DMS79 treated with DMSO at 0.1 percent for 48 hours (cell line): ENCODE data around the gene DEPP1.
A peak's percentile ranks its signal among the peaks of the same experiment; 100 is the strongest.
"Not testable (repeated sequence)": the region's sequence is repeated elsewhere in the genome, so short reads cannot be mapped to it uniquely, and the experiment has no call there.

ENCODE experiments used
- DNase-seq: peaks from one replicate; lab custom pipeline; 2025; lab: John Stamatoyannopoulos, UW

The DEPP1 gene

GRCh38 chr10:44978570-44979280 is at the start of gene DEPP1:
Gene DEPP1 (minus strand): TSS chr10:44978809. CDS start chr10:44978030, 779 bp downstream.
- peak; percentile 66 for DNase-seq

GRCh38 chr10:45023426-45023825 is 44.8 kb upstream of the DEPP1 start:
- no peak for DNase-seq

- no peak for DNase-seq
Measured at GRCh38 chr10:45015590-45015989, 37.0 kb upstream of the DEPP1 start.

DNA sequence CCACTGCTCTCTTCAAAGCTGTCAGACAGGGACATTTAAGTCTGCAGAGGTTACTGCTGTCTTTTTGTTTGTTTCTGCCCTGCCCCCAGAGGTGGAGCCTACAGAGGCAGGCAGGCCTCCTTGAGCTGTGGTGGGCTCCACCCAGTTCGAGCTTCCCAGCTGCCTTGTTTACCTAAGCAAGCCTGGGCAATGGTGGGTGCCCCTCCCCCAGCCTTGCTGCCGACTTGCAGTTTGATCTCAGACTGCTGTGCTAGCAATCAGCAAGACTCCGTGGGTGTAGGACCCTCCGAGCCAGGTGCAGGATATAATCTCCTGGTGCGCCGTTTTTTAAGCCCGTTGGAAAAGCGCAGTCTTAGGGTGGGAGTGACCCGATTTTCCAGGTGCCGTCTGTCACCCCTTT is 35.9 kb upstream of the DEPP1 start:
- DNase-seq = not testable (repeated sequence)

GRCh38 chr10:45008524-45009161 is 30.0 kb upstream of the DEPP1 start:
- peak; percentile 55 for DNase-seq

DNA sequence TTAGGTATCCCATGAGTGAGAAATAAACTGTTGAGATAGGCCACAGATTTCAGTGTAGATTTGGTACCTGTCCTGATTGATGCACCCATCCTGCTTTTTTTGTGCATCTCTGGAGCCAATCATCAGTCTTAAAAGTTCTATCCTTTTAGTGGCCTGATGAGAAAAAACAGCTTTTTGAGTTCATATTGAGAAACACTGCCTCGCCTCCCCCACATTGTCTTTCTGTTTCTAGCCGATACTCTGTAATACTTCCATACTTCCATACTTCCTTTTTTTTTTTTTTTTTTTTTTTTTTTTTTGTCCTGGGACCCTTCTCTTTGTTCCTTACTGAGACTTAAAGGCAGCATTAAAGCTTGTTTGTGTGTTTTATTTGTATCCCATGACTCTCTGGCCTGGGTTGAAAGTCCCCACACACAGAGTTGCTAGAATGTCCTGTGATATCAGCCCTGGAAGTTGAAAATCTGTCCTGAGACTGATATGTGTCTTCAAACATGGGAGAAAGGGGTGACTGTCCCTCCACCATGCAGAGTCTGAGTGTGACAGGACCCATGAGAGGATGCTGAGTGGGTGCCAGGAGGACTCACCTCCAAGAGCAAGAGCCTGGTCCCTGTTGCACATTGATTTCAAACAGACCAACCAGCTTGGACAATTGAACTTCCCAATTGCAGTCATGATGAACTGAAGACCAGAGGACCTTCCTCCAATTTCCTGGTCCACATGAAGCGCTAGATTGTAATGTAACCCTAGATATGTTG is 27.8 kb upstream of the DEPP1 start:
- no peak for DNase-seq

GRCh38 chr10:45005284-45005683 is 26.7 kb upstream of the DEPP1 start:
- no peak for DNase-seq

GRCh38 chr10:45004661-45005060 is 26.1 kb upstream of the DEPP1 start:
- DNase-seq = no peak

DNA sequence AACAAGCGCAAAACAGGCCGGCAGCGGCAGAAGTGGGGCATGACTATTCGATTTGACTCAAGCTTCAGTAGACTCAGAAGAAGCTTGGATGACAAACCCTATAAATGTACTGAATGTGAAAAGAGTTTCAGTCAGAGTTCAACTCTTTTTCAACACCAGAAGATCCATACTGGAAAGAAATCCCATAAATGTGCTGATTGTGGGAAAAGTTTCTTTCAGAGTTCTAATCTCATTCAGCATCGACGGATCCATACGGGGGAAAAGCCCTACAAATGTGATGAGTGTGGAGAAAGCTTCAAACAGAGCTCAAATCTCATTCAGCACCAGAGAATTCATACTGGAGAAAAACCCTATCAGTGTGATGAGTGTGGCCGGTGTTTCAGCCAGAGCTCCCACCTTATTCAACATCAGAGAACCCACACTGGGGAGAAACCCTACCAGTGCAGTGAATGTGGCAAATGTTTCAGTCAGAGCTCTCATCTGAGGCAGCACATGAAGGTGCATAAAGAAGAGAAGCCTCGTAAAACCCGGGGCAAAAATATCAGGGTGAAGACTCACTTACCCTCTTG is 24.9 kb upstream of the DEPP1 start:
- no peak for DNase-seq

- DNase-seq = peak; percentile 7
Measured at GRCh38 chr10:45001381-45002148, 23.0 kb upstream of the DEPP1 start.

DNA sequence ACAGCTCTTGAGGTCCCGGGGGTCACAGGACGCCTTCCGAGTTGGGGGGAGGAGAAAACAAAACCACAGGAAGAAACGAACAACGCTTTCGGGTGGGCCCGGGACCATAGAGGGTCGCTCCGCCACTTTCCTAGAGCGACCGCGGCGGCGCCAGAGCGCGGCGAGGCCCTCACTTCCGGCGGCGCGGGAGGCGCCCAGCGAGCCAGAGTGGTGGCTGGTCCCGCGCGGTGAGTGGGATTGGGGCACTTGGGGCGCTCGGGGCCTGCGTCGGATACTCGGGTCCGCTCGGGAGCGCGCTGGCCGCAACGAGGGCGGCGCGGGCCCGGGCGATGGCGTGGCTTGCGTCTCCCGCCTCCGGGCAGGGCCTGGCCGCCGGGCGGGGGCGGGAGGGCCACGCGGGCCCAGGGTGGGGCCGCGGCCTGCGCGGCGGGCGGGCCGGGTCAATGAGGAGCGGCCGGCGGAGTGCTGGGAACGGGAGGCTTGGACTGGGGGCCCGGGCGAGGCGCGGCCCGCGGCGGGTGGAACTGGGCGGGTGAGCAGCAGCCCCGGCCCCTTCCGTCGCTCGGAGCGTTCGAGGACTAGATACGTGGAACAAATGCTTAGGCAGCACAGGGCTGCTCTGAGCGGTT is 22.3 kb upstream of the DEPP1 start, which contains the start of gene ZNF22:
ZNF22 (plus strand) TSS at position 172 of the 629 bp plus-strand sequence. CDS start 2,446 bp downstream, outside the sequence.
- peak; percentile 29 for DNase-seq

- peak; percentile 21 for DNase-seq
Measured at GRCh38 chr10:45000138-45000751, 21.6 kb upstream of the DEPP1 start.

DNA sequence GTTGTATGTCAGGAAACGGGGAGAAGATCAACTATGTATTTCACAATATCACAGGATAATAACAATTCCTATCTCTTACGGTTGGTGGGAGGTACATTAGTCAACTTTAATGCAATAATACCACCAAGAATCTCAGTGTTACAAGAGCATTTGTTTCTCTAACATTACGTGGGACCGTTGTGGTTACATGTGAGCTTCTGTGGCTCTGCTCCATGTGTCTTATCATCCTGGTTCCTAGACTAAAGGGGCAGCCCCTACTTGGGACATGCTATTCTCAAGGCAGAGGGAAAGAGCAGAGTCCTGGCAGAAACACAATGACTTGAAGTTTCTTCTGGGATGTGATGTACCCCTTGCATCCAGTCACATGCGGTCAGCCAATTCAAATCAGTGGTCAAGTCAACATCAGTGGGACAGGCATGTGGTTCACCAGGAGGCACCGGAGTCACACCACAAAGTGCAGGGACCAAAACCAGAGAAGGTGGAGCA is 19.6 kb upstream of the DEPP1 start:
- no peak for DNase-seq

DNA sequence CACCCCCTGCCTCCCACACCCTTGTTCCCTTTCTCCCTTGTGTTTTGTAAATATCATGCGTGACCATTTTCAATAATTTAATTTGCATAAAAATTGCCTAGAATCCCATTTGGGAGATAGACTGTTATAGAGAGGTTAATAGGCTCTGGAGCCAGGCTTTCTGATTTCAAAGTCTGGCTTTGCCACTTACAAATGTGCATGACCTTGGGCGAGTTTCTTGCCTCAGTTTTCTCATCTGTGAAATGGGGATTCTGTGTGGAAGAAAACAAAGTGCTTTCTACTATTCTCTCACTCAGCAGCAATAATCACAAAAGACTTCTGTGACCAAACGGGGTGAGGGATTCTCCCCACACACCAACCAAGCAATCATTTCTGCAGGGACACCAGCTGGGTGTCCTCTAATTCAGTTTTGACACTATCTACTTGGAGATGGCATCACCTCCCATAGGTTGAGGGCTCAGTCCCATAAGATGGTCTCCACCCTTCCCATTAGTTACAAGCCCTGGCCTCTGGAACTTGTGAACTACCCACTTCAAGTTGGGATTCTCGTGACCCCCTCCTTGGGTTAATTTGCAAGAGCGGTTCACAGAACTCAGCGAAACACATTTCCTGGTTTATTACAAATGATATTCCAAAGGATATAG is 18.6 kb upstream of the DEPP1 start:
- DNase-seq = no peak

- DNase-seq = no peak
Measured at GRCh38 chr10:44995914-44996669, 17.5 kb upstream of the DEPP1 start.

GRCh38 chr10:44995581-44995913 is 16.9 kb upstream of the DEPP1 start:
- no peak for DNase-seq

DNA sequence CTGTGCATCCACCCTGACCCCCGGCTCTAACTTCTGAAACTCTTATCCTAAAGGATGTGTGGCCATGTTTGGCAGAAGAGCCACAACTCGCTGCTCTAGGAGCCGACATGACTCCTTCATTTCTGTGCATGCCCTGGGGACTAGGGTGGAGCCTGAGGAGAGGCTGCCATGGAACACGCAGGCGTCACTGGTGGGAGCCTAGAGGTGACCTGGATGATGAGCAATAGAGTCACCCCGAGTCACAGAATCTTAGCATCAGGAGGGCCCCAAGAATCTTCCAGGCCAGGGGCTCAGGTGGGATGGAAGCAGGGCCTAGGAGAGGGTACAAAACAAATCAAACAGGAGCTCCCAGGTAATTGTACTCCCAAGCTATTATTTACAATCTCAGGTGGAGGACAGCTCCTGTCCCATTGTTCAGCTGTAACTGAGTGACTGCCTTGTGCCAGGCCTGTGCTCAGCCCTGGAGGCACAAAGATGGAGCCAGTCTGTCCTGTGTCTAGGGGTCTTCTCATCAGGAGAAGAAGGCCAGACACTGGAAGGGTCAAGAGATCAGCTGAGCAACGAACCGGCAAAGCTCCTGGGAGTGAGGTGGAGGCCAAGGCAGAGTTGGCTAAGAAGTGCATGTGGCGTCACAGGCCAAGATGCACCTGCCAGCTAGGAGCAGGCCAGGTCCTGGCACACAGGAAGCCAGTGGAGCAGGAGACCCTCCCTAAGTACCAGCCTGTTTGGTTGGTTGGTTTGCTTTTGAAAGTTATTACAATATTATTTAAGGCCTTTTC is 16.3 kb upstream of the DEPP1 start:
- DNase-seq = no peak

DNA sequence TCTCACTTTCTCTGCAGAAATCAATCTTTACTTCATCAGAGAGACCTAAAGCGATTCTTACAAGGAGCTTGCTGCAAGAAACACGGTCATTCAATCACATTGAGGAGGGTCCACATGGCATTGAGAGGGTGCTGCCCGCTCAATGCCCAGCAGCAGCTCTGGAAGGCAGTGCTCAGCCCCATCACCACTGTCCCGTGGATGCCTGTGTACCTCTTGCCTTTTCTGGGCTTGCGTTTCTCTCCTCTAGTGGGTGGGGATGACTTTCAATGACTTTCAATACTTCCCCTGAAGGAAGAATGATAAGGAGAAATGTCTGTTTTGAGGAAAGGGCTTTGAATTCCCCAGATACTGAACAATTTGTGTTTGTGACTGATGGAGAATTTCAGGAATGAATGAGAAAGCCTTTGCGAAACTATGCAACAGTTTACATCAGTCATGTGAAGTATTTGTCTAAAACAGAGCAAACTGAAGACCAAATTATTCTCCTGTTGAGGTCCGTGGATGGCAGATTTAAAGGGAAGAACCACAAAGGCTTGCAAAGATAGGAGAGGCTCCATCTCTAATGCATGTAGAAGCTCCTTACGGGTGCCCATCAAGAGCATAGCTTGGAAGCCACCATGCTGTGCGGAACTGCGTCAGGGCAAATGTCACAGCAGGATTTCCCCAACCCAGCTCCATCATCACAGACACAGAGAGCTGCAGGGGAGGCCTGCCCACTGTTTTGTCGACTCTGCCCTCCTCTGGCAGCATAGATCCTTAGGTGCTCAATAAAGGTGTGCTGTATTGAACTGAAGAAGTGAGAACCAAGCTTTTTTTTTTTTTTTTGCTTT is 15.5 kb upstream of the DEPP1 start:
- no peak for DNase-seq
